ENCODE data around the gene ZBTB40.

ZBTB40 gene, protein sequence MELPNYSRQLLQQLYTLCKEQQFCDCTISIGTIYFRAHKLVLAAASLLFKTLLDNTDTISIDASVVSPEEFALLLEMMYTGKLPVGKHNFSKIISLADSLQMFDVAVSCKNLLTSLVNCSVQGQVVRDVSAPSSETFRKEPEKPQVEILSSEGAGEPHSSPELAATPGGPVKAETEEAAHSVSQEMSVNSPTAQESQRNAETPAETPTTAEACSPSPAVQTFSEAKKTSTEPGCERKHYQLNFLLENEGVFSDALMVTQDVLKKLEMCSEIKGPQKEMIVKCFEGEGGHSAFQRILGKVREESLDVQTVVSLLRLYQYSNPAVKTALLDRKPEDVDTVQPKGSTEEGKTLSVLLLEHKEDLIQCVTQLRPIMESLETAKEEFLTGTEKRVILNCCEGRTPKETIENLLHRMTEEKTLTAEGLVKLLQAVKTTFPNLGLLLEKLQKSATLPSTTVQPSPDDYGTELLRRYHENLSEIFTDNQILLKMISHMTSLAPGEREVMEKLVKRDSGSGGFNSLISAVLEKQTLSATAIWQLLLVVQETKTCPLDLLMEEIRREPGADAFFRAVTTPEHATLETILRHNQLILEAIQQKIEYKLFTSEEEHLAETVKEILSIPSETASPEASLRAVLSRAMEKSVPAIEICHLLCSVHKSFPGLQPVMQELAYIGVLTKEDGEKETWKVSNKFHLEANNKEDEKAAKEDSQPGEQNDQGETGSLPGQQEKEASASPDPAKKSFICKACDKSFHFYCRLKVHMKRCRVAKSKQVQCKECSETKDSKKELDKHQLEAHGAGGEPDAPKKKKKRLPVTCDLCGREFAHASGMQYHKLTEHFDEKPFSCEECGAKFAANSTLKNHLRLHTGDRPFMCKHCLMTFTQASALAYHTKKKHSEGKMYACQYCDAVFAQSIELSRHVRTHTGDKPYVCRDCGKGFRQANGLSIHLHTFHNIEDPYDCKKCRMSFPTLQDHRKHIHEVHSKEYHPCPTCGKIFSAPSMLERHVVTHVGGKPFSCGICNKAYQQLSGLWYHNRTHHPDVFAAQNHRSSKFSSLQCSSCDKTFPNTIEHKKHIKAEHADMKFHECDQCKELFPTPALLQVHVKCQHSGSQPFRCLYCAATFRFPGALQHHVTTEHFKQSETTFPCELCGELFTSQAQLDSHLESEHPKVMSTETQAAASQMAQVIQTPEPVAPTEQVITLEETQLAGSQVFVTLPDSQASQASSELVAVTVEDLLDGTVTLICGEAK

DNA sequence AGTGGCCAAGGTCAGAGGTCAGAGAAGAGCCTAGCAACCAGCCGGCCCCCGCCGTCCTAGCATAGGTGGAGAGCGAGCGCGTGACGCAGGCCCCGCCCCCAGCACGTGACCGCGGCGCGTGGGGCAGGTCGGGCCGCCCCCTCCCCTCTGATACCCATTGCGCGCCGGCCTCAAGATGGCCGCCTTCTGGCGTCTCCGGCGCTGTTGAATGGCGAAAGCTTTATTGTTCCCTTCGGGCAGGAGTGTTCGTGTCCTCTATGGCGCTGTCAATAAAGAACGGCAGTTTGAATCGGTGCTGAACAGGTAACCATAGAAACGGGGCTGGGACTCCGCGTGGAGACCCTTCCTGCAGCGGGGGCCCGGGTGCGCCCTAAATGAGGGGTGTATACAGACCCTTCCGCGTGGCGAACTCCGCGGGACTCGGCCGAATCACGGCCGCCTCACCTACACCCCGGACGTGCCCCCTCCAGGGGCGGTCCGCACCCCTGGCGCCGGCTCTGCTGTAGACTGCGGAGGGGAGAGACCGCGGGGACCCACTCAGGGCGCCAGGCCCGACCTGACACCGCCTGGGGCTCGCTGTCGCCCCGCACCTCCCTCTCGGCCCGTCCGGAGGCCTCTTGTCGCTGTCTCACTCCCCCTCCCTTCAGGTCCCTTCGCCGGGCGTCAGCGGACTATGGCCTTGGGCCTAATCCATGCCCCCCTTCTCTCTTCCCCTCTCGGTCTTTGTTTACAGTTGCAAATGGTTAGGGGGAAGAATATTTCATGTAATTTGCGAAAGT is at the start of gene ZBTB40:
ZBTB40 (plus strand) TSS at position 150 of the 779 bp plus-strand sequence. CDS start 38,098 bp downstream, outside the sequence.
- DNase-seq: peak; percentile 86

- no peak for DNase-seq
These were observed 49.1 kb upstream of the ZBTB40 start for GRCh38 chr1:22402356-22403053.

DNA sequence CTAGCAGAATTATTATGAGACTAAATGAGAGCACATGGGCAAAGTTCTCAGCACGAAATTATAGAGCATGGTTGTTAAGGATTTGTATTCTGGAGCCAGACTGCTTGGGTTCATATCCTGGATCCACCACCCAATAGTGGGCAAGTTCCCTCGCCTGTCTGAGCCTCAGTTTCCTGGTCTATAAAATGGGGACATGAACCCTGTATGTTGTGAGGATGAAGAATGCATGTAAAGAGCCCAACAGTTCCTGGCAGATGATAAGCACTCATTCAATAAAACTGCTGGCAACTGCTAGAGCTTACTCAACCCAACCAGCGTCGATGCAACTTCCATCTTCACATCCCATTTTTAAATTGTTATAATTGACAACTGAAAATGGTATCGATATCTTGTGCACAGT is 47.2 kb upstream of the ZBTB40 start:
- DNase-seq: no peak

DNA sequence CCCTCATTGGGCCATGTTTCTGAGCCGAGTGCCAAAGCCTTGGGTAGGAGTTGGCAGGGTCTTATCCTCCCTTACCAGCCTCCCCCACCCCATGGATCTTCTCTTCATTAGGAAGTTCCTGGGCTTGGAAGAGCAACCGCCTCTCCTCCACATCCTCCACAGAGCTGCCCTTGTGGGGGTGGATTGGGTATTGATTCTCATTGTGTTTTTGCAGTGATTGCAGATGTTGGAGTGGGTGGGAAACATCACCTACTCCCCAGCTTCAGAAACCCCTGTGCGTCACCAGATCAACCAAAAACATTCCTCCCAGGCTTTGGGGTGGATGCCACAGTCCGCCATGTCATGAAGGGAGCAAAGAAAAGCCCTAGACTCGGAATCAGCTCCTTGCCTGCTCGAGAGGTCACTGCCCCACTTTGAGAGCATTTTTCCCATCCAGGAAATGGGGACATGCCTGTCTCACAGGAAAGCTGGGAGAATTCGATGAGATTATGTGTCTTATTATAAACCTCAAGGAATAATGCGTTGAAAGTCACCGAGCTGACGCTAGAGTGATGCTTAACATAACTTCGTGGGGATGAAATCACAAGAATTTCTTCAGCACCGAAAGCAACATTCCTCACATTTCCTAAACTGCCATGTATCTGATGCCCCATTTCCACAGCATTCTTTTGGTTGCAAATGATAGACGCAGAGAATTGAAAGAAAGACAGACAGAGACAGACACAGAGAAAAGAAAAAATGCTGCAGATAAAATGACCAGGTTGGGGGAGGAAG is 44.7 kb upstream of the ZBTB40 start:
- DNase-seq: no peak

DNA sequence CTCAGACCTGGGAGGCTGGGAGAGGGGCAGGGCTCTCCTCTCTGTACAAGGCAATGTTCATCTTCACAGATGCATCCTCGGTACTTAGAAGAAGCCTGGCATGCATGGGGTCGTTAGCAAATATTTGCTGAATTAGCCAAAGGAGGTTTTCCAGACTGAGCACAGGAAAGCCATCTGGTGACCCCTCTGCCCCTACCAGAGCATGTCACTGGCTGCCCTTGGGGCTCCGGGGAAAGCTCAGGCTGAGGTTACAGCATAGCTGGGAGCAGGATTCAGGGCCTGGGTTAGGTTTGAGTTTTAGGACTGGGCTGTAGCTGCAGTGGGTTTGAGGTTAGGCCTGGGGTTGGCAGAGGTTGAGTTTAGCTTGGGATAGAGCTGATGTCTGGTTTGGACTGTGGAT is 43.4 kb upstream of the ZBTB40 start:
- DNase-seq: no peak

DNA sequence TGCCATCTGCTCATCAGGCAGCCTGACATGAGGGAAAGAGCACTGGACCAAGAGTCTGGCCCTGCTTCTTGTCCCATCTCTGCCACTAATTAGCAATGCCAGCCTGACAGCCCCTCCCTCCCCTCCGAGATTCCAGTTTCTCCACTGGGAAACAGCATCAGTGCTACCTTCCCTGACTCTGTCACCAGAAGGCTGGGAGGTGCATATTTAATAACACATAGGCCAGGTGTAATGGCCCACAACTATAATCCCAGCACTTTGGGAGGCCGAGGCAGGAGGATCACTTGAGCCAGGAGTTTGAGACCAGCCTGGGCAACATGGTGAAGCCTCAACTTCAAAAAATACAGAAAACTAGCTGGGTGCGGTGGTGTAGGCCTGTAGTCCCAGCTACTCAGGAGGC is 41.2 kb upstream of the ZBTB40 start:
- DNase-seq: no peak

DNA sequence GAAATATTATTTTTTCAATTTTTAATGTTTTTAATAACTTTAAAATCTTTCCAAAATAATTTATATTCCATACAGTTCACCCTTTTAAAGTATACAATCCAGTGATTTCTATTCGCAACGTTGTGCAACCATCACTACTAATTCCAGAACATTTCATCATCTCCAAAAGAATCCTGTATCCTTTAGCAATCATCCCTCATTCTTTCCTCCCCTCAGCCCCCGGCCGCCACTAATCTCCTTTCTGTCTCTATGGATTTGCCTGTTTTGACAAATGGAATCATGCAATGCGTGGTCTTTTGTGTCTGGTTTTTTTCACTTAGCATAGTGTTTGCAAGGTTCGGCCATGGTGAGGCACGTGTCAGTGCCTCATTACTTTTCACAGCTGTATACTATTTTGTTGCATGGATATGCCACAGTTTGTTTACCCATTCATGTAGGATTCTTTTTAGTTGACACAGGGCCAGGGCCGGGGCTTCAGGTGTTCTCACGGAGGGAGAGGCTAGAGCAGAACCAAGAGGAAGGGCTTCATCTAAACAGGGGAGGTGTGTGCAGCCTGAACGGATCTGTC is 40.6 kb upstream of the ZBTB40 start:
- DNase-seq: no peak

DNA sequence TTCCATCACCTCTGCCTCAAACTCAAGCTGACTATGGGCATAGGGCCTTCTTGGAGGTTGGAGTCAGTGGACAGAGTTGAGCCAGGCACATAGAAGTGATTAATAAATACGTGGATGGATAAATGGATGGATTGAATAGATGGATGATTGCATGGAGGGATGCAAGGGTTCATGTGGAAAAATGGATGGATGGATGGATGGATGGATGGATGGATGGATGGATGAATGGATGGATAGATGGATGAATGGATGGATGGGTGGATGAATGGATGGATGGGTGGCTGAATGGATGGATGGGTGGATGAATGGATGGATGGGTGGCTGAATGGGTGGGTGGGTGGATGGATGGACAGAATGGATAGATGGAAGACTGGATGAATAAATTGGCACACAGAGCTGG is 40.1 kb upstream of the ZBTB40 start:
- DNase-seq: no peak

- no peak for DNase-seq
These were observed 38.5 kb upstream of the ZBTB40 start for GRCh38 chr1:22412932-22413727.

DNA sequence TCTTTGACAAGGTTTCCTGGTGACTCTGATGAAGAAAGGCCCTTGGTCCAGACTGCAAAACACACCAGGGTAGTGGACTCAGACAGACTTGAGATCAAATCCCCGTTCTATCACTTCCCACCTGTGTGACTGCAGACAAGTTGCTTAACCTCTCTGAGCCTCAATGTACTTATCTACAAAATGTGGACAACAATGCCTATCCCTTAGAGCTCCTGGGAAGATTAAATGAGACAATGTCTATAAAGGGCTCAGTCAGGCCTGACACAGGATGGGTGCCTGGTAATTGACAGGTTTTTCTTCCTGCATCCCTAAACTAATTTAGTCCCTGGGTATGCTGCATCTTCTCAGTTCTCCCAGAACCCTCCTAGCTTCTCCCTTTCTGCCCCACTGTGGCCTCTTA is 37.9 kb upstream of the ZBTB40 start:
- no peak for DNase-seq

- DNase-seq: no peak
These were observed 37.4 kb upstream of the ZBTB40 start for GRCh38 chr1:22414244-22414751.

GRCh38 chr1:22415489-22415888 is 36.2 kb upstream of the ZBTB40 start:
- DNase-seq: no peak

- DNase-seq: peak; percentile 75
These were observed 34.8 kb upstream of the ZBTB40 start for GRCh38 chr1:22416555-22417454.

- DNase-seq: no peak
These were observed 34.2 kb upstream of the ZBTB40 start for GRCh38 chr1:22417466-22417865.

GRCh38 chr1:22418312-22418711 is 33.3 kb upstream of the ZBTB40 start:
- no peak for DNase-seq

DNA sequence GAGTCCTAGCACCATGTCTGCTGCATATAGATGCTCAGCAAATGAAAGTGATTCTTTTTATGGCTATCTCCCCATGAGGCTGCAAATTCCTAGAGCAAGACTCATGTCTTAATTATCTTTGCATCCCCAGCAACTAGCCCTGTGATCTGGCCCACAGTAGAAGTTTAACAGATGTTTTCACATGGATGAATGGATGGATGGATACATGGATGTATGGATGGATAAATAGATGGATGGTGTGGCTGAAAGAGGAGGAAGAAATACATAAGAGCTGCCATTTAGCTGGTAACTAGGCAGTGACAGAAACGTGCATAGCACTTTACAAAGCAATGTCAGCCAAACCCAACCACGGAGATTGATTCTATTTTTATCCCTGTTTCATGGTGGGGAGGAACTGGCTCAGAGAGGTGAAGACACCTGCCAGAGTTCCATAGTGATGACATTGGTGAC is 32.7 kb upstream of the ZBTB40 start:
- no peak for DNase-seq

DNA sequence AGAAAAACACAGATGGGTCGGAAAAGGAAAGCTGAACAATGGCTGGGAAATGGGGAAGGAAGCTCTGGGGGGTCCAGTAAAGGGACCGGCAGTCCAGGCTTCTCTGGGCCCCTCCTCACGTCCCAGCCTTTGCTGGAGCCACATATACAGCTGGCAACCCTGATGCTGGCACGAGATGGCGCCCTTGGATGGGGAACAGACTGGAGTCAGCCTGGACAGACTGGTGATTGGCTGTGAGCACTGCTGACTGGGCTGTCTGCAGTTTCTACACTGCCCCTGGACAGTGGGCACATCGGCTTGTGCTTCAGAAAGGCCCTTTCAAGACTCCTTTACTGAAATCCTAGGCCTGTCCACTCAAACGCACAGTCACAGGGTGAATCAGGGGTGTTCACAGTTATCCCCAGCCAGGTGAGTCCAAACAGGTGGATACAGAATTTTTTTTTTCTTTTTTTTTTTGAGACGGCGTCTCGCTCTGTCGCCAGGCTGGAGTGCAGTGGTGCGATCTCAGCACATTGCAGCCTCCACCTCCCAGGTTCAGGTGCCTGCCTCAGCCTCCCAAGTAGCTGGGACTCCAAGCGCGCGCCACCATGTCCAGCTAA is 31.1 kb upstream of the ZBTB40 start:
- peak; percentile 55 for DNase-seq

- DNase-seq: no peak
These were observed 24.9 kb upstream of the ZBTB40 start for GRCh38 chr1:22426781-22427180.

Measured in NCI-H1694 (cell line).